Endothelial cell (in vitro differentiated cells): ENCODE measurements around the gene TMEM179. TPM values are rescaled to one million over a fixed set of nuclear protein-coding genes. Genes with fewer than 3 reads are reported as not detected.

ENCODE experiments used
- DNase-seq: peaks from one replicate; pipeline ENCODE4 v3.0.0; 2021; ENCODE audit warnings: low spot score
- H3K27ac Mint-ChIP-seq: one replicate; pipeline ENCODE4 v1.8.0; 2021; ENCODE audit warnings: mixed read lengths, inconsistent platforms; ENCODE audit not compliant: unreplicated experiment
- H3K27me3 Mint-ChIP-seq: one replicate; pipeline ENCODE4 v1.8.0; 2021; ENCODE audit warnings: mild to moderate bottlenecking, moderate library complexity, mixed read lengths, inconsistent platforms; ENCODE audit not compliant: unreplicated experiment
- H3K36me3 Mint-ChIP-seq: one replicate; pipeline ENCODE4 v1.8.0; 2021; ENCODE audit warnings: mild to moderate bottlenecking, low read depth, mixed read lengths, inconsistent platforms; ENCODE audit not compliant: unreplicated experiment
- H3K4me1 Mint-ChIP-seq: one replicate; pipeline ENCODE4 v1.8.0; 2021; ENCODE audit warnings: mild to moderate bottlenecking, mixed read lengths, inconsistent platforms; ENCODE audit not compliant: unreplicated experiment
- H3K4me3 Mint-ChIP-seq: one replicate; pipeline ENCODE4 v1.8.0; 2021; ENCODE audit warnings: mild to moderate bottlenecking, mixed read lengths, inconsistent platforms; ENCODE audit not compliant: unreplicated experiment
- H3K9me3 Mint-ChIP-seq: one replicate; pipeline ENCODE4 v1.8.0; 2021; ENCODE audit warnings: mixed read lengths, inconsistent platforms; ENCODE audit not compliant: unreplicated experiment
- total RNA-seq: library from RNA; stranded (reverse); fragmentation: NEBNext Ultra II Directional; extraction: Animal tissue kit (Norgen Biotek cat#: 25700); gene quantifications from one replicate; pipeline ENCODE4 v1.2.1, GENCODE V29; 2021; ENCODE audit not compliant: unreplicated experiment
- TF ChIP-seq, protein P1 (sequence below): fragments of 200-600 bp; sonication (generic); IDR thresholded peaks from one replicate; pipeline ENCODE4 v1.5.0; 2021; ENCODE audit warnings: antibody characterized with exemption; ENCODE audit not compliant: unreplicated experiment

Gene TMEM179
- total RNA-seq, 1 donor from 2014 or later, result 0.54 TPM

DNA sequence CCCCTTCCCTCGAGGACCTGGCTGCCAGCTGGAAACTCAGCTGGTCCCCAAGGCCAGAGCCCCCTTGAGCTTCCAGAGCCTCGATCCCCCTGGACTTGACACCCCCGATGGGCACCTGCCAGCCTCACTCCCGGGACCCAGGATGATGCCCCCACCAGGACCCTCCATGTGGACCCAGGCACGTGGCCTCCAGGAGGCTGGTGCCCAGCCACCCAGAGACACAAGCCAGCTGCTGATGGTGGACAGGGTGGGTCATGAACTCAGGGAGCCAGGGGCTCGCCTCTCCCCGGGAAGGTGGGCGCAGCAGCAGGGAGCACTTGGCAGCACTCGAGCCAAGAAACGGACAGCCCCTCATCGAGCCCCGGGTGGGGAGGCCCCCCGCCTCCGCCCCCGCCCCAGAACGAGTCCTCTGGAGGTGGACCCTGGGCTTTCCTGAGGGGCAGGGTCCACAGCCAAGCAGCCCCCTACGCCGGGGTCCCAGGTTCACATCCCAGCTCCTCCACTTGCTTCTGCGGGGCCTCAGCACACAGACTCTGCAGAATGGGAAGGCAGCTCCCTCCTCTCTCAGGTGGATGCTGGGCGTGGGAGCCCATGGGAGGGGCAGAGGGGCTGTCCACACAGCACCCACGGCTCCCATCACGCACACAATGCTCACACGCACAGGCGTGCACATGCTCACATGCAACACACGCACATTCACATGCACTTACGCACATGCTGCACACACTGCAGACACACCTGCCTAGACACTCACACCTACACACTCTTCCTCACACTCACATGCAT lies 12.9 kb downstream of the TMEM179 start:
- TF ChIP-seq, protein P1, sequence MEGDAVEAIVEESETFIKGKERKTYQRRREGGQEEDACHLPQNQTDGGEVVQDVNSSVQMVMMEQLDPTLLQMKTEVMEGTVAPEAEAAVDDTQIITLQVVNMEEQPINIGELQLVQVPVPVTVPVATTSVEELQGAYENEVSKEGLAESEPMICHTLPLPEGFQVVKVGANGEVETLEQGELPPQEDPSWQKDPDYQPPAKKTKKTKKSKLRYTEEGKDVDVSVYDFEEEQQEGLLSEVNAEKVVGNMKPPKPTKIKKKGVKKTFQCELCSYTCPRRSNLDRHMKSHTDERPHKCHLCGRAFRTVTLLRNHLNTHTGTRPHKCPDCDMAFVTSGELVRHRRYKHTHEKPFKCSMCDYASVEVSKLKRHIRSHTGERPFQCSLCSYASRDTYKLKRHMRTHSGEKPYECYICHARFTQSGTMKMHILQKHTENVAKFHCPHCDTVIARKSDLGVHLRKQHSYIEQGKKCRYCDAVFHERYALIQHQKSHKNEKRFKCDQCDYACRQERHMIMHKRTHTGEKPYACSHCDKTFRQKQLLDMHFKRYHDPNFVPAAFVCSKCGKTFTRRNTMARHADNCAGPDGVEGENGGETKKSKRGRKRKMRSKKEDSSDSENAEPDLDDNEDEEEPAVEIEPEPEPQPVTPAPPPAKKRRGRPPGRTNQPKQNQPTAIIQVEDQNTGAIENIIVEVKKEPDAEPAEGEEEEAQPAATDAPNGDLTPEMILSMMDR, result no peak
- Mint-ChIP-seq H3K27me3 (peaks cover 12% of the 10 kb centered on the region), H3K9me3 (no peaks in the 10 kb centered on the region), H3K4me3 (no peak overlapping the region), H3K27ac (peak overlapping the region; percentile 7), H3K36me3 (peaks cover 4% of the 10 kb centered on the region), H3K4me1 (no peaks in the 10 kb centered on the region)
- no peak for DNase-seq

DNA sequence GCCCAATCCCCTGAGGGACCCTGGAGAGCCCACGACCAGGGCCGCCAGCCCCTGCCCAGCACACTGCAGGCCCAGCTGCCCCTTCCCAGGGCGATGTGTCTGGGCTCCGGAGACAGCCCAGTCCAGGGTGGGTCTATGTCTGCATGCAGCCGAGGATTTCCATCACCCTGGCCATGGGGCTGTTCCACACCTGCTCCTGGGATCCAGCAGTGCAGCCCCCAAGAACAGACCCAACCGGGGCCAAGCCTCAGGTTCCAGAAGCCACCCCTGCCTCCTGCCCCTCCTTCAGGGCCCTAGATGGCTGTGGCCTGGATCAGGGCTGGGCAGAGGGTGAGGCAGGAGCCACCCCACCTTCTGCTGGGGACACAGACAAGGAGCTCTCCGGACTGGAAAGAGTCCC lies 13.5 kb downstream of the TMEM179 start:
- Mint-ChIP-seq H3K27ac (no peak overlapping the region), H3K27me3 (peaks cover 9% of the 10 kb centered on the region), H3K4me1 (no peaks in the 10 kb centered on the region), H3K9me3 (no peaks in the 10 kb centered on the region), H3K36me3 (peaks cover 4% of the 10 kb centered on the region), H3K4me3 (no peak overlapping the region)
- DNase-seq, result no peak
- TF ChIP-seq, protein P1, result no peak

- TF ChIP-seq, protein P1, result no peak
- Mint-ChIP-seq H3K36me3 (peaks cover 4% of the 10 kb centered on the region), H3K27ac (no peak overlapping the region), H3K27me3 (peaks cover 9% of the 10 kb centered on the region), H3K4me1 (no peaks in the 10 kb centered on the region), H3K4me3 (no peak overlapping the region), H3K9me3 (no peaks in the 10 kb centered on the region)
- no peak for DNase-seq
Measured at GRCh38 chr14:104590240-104590965, 14.2 kb downstream of the TMEM179 start.

DNA sequence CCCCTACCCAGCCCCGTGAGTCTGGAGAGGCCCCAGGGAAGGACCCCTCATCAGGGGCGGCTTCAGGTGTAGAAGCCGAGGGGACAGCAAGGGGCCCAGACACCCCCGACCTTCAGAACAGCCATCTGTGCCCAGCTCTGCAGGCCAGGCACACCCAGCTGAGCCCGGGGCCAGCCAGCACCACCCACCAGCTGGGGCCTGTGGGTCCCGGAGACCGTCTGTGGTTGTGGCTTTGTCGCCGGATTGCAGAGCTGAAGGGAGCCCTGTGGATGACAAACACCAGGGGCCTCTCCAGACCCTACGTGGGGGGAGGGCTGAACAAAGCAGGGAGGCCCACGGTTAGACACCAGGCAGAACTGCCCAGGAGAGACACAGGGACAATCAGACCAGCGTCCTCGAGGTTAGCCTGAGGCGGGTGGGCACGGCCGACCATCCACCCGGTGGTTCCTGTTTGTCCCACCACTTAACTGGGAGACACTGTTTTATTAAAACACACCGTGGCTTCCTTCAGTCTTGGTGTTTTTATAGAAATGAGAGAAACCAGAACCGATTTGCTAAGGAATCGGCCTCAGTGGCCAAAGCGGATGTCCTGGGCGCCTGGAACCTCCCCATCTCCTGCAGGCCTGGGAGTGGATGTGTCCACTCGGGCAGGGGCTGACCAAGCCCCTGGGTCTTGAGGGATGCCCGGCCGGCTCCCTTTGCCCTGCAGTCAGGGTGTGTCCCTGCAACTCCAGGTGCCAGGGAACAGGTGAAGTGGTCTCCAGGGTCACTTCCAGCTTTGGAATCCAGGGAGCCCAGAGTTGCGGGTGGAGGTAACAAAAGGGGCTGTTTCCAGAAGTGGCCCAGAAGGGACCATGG lies 15.0 kb downstream of the TMEM179 start:
- TF ChIP-seq, protein P1, result no peak
- no peaks in the 10 kb centered on the region for H3K4me1 Mint-ChIP-seq
- no peak overlapping the region for H3K27ac Mint-ChIP-seq
- no peak overlapping the region for H3K4me3 Mint-ChIP-seq
- H3K36me3 Mint-ChIP-seq, result peaks cover 4% of the 10 kb centered on the region
- peaks cover 10% of the 10 kb centered on the region for H3K27me3 Mint-ChIP-seq
- no peaks in the 10 kb centered on the region for H3K9me3 Mint-ChIP-seq
- DNase-seq, result no peak
